PC-9 (cell line): ENCODE results near the gene UBAC1.

Source experiments
- CTCF ChIP-seq: fragments of 200-600 bp; sonication (generic); conservative IDR thresholded peaks from 2 replicates; pipeline ENCODE4 v1.6.1; 2017; ENCODE audit warnings: mixed run types, antibody characterized with exemption, mild to moderate bottlenecking, moderate library complexity
- EZH2 ChIP-seq: fragments of 200-600 bp; sonication (generic); IDR thresholded peaks from 2 replicates; pipeline ENCODE4 v1.8.0; 2017; ENCODE audit warnings: antibody characterized with exemption, low read depth

- TF ChIP-seq CTCF (no peak), EZH2 (no peak)
Measured at GRCh38 chr9:135909371-135909770, 51.8 kb downstream of the UBAC1 start.
